Measurements from ENCODE around the gene SUGCT.
"Not testable (repeated sequence)": the region's sequence is repeated elsewhere in the genome, so short reads cannot be mapped to it uniquely, and the experiment has no call there.

SUGCT gene

GRCh38 chr7:40641701-40642100 is 506.9 kb downstream of the SUGCT start:
- FAIRE-seq: no peak

GRCh38 chr7:40643664-40644063 is 508.9 kb downstream of the SUGCT start:
- FAIRE-seq: no peak

GRCh38 chr7:40644454-40645188 is 509.8 kb downstream of the SUGCT start:
- no peak for FAIRE-seq

- no peak for FAIRE-seq
Measured at GRCh38 chr7:40645197-40645596, 510.4 kb downstream of the SUGCT start.

- FAIRE-seq: no peak
Measured at GRCh38 chr7:40646717-40647116, 511.9 kb downstream of the SUGCT start.

- FAIRE-seq: no peak
Measured at GRCh38 chr7:40647719-40648118, 512.9 kb downstream of the SUGCT start.

GRCh38 chr7:40649247-40649646 is 514.4 kb downstream of the SUGCT start:
- FAIRE-seq: no peak

- not testable (repeated sequence) for FAIRE-seq
Measured at GRCh38 chr7:40650903-40651302, 516.1 kb downstream of the SUGCT start.

- no peak for FAIRE-seq
Measured at GRCh38 chr7:40654171-40654570, 519.4 kb downstream of the SUGCT start.

GRCh38 chr7:40655426-40655825 is 520.6 kb downstream of the SUGCT start:
- FAIRE-seq: no peak

GRCh38 chr7:40656349-40656748 is 521.5 kb downstream of the SUGCT start:
- no peak for FAIRE-seq

GRCh38 chr7:40658729-40659128 is 523.9 kb downstream of the SUGCT start:
- FAIRE-seq: no peak

- FAIRE-seq: no peak
Measured at GRCh38 chr7:40659231-40659630, 524.4 kb downstream of the SUGCT start.

- FAIRE-seq: no peak
Measured at GRCh38 chr7:40673285-40673684, 538.5 kb downstream of the SUGCT start.

GRCh38 chr7:40674316-40674715 is 539.5 kb downstream of the SUGCT start:
- FAIRE-seq: no peak

GRCh38 chr7:40675741-40676140 is 540.9 kb downstream of the SUGCT start:
- FAIRE-seq: no peak

- no peak for FAIRE-seq
Measured at GRCh38 chr7:40676221-40676620, 541.4 kb downstream of the SUGCT start.

GRCh38 chr7:40680657-40681056 is 545.9 kb downstream of the SUGCT start:
- no peak for FAIRE-seq

- no peak for FAIRE-seq
Measured at GRCh38 chr7:40682696-40683095, 547.9 kb downstream of the SUGCT start.

- no peak for FAIRE-seq
Measured at GRCh38 chr7:40694026-40694809, 559.4 kb downstream of the SUGCT start.

GRCh38 chr7:40694991-40695390 is 560.2 kb downstream of the SUGCT start:
- FAIRE-seq: no peak

- FAIRE-seq: no peak
Measured at GRCh38 chr7:40697653-40698052, 562.8 kb downstream of the SUGCT start.

GRCh38 chr7:40698214-40698920 is 563.6 kb downstream of the SUGCT start:
- no peak for FAIRE-seq

- no peak for FAIRE-seq
Measured at GRCh38 chr7:40698921-40699260, 564.1 kb downstream of the SUGCT start.
